HG02588 (cell line): Measurements from ENCODE around the gene CELF2.

Source experiments
- ATAC-seq: cut with Tn5 transposase; IDR thresholded peaks from one replicate; pipeline ENCODE4 v1.9.1; 2021; ENCODE audit warnings: mild to moderate bottlenecking, moderate library complexity; ENCODE audit not compliant: unreplicated experiment

Gene CELF2

DNA sequence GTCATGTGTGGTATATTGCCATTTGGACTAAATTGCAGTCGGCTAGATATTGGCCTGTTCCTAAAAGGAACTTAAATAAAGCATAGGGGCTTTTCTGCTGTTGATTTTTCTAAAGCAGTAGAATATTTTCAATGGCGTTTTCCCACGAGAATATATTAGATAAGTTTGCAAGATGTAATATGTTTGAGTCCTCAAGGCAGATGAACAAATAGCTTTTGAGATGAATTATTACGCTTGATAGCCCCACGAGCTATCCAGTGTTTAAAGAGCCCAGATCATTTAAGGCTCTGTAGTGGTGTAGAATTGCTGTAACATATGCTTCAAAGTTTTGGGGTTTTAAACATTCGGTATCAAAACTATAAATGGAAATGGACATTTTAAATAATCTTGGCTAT, 2.9 kb downstream of the CELF2 start:
- ATAC-seq: no peak

DNA sequence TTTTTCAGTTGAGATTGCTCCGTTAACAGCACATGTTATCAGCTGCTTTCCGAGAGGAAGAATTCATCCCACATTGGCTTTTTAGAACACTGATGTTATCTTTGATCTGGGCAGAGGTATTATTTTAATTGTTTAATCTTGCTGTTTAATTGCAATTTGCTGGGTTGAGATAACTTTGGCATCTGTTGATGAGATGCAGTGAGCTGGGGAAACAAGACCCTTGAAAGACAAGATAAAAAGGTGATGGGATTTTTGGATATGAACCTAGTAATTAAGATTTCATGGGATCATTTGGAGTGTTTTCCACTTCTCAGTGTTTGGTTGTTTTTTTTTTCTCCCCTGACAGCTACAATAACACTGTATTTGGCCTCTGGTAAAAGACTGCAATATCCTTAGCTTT, 4.5 kb downstream of the CELF2 start:
- ATAC-seq: no peak

DNA sequence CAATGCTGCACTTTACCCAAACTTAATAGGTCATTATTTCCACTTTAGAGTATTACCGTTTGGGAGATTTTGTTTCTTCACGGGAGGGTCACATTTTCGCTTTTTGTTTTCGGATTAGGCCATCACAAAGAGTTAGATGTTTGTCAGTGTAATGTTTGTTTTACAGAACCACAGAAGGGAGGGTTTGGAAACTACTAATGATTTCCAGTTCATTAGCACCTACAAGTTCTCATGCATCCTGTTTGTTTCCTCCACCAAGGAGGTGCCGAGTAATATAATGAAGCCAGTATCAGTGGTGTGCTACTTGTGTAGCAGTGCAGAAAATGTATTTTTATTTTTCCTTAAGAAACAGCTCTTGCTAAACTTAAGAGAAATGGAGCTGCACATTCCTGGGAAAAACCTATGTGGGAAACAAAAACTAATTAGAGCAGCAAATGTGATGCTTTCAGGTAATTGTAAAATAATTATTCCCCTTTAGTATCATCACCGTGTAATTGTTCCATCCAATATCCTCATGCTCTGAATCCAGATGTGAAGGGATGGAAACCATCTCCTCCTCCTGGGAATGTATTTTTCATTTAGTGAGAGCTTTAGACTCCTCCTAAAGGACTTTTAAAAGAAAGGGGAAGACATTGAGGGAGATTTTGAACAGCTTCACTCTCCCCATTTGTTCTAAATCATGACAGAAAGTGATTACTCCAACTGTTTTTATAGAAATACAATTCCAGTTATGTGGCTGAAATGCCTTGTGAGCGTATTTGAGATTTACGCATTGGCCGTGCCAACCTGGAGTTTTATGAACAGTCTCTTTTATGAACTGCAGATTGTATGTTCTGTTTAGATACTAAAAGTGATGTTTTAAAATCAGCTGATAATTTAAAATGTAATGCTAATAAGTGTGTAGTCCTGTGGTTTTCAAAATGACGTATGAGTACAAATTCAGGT, 5.6 kb downstream of the CELF2 start:
- ATAC-seq: no peak

DNA sequence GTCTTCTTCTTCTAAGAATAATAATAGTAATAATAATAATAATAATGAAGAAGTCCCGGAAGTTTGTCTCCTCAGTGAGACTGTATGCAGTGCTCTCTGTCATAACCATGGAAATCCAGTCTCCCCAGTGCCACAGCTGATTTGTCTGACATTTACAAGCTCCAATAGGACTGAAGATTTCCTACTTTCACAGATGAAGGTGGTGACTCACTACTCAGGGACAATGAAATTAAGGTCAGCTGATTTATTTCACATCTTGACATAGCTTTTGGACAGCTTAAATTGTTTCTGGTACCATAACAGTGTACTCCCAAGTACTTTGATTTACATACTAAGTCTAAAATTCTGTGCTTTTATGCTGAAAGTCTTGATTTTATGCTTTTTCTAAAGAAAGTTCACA, 6.9 kb downstream of the CELF2 start:
- ATAC-seq: no peak

DNA sequence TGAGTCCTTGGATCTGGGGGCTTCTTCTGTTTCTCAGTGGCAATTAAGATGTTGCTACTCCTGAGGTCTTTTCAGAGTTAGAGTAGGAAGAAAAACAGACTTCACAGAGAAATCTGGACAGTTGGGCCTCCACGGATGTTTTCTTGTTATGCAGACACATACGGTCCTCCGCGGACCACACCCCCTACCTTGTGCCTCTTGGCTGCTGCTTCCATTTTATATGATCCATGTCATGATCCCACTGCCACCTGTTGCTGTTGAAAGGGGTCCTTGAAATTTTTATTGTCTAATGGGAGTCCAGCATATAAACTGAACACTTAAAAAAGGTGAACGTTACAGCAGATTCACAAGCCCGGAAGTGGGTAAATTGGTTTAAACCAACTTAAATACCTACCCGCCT, 8.3 kb downstream of the CELF2 start:
- ATAC-seq: no peak

DNA sequence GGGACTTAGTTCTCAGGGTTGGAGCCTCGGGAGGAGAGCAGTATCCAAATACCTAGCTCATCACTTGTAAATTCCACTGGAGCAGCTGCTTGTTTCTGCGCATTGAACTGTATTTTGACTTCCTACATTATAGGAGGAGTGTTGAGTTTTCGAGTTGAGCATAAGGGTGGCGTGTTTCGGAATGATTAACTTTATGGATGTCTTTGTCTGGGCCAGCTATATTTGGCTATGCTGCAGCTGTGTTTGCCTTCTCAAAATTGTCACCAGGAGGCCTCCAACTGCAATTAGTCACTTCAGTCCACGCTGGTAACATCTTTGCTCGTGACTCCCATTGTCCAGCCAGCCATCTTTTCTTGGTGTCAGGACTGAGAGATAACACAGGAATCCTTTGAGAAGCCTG, 9.1 kb downstream of the CELF2 start:
- ATAC-seq: no peak

DNA sequence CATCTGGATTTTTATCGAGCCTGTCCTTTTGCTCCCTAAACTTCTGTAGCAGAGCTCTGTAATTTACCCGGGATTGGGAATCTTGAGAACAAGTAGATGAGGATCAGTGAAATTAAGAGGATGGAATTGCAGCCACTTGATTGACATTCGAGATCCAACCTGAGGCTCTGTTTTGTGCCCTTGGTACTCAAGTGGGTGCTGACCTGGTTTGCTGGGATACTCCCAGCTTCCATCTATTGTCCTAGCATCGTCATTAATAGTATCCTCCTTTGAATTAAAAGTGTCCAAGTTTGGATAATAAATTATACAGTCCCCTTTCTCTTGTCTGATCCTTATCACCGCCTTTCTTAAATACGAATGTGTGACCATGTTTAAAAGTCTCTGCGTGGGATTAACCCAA, 17.1 kb downstream of the CELF2 start:
- ATAC-seq: no peak

DNA sequence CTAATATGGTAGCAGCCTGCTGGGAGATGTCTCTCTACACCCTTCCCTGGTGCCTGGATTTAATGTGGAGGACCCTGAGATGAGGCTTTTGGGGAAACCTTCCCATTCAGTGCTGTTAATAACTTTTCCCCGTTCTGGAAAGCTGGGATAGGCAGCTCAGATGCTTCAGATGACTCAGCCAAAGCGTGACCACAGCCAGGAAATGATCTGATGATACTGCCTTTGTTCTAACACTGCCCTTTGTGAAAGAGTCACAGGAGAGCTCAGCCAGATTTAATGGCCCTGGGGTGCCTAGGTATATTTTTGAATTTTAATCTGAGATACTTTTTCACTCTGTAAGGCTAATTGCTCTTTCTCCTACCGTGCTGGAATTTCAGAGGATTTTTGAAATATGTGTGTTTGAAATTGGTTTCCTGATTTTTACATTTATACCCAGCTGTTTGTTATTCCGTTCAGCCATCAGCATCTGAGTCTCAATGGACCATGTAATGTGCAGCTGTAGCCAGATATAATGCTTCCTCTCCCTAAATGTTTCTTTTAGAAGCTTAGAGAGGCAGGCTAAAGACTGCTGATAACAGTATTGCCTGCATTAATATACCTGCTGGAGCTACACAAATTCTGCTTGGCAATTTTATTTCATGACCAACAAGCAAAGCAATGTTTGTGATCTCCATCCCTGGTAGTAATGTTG, 17.8 kb downstream of the CELF2 start:
- ATAC-seq: no peak

DNA sequence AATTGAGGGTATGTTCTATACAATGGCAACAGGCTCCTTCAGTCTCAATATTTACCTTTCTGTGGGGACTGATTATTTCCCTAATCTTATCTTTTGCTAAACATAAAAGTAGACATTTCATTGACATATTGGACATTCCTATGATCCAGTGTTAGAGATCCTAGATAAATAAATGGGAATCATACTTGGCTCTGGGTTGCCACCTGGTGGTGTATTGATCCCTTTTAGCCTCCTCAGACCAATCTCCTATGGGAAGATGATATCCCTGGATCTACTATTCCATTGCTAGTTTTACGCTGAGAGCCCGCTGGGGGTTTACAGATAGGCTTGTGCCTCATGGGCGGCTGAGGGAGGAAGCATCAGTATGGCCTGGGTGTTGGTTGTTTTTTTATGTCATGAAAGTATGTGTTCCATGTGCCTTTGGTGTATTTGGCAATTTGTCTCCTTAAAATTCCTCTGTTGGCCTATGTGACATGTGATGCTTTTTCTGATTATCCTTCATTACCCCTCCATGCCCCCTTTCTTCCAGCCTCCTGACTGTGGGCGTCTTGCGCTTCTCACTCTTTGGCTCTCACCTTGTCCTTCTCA, 18.8 kb downstream of the CELF2 start:
- no peak for ATAC-seq

DNA sequence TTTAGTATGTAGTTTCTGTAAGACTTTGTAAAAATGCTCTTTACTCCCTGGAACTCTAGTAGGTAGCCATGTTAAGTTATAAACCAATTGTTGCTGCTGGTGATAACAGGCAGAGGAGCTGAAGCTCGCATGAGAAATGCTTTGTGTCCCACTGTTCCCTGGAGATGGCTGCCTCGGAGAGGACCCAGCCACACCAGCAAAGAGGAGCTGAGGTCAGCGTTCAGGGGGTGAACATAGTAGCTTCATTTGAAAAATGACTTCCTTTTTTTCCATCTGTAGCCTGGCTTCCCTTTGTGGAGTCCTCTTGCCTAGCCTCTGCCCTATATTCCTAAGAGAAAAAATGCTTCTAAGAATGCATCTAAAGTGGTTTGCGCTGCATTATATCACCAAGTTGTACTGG, 20.3 kb downstream of the CELF2 start:
- ATAC-seq: no peak

DNA sequence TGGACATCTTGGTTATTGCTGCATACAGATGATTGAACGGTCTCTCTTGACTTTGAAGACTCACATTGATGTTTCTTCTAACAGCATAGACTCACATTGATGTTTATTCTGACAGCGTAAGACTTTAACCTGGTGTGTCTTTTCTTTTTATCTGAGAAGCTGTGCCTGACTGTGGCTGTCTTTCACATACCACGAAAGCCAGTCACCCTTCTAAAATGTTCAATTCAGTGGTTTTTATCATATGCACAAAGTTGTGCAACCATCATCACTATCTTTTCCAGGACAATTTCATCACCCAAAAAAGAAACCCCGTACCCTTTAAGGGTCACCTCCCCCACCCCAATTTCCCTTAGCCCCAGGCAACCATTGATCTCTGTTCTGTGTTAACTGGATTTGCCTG, 24.7 kb downstream of the CELF2 start:
- no peak for ATAC-seq

DNA sequence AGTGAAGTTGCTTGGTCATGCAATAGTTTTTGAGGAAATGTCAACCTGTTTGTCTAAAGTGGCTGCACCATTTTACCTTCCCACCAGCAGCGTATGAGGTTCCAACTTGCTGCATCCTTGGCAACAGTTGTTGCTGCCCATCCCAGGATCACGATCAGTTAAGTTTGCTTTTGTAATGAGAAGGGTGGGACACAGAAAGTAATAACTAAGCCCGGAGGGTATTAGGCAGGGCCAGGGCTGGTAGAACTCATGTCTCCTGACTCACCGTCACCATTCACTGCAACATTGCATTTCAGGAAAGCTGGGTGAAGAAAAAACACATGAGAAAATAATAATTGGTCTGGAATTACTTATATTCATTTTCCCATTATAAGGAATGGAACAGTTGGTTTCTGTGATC, 25.4 kb downstream of the CELF2 start:
- no peak for ATAC-seq

DNA sequence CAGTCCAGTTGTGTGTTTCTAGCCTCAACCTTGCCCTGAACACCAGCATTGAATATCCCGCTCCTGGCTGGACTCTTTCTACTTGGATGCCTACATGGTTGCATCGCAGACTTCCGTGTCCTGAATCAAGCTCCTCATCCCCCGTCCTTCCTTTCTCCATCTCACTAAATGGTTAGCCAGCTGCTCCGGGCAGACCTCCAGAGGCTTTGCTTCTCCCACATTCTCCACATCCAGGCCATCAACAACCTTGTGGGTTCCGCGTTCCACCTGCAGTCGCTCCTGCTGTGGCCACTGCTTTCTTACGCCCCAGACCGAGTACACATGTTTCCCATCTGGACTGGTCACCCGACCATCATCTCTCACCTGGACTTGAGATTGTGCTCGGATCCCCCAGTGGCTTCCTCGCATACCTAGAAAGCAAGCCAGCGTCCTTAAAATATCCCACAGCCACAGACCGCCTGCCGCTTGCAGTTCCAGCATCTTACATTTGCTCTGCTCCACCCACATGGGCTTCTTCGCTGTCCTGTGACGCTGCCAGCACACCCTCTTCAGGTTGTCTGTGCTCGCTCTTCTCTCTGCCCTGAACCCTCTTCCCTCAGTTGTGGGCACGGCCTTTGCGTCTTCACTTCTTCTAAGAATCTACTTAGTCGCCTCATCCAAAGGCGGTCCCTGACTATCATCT, 25.9 kb downstream of the CELF2 start:
- ATAC-seq: no peak

DNA sequence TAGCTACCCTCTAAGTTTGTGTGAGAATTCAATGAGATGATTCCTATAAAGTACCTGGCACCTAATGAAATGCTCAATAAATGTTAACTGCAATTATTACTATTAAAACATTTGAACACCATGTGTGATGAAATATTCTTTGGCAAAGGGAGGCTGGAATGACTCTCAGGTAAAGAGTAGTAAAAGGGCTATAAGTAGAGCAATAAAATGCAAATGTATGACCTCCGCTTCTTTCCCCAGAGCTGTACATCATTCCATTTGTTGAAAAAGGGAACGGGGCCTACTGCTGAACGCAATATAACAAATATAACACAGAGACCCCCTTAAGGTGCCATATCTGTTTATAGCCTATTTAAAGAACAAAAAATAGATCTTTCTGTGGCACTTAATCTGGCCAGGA, 27.8 kb downstream of the CELF2 start:
- no peak for ATAC-seq

DNA sequence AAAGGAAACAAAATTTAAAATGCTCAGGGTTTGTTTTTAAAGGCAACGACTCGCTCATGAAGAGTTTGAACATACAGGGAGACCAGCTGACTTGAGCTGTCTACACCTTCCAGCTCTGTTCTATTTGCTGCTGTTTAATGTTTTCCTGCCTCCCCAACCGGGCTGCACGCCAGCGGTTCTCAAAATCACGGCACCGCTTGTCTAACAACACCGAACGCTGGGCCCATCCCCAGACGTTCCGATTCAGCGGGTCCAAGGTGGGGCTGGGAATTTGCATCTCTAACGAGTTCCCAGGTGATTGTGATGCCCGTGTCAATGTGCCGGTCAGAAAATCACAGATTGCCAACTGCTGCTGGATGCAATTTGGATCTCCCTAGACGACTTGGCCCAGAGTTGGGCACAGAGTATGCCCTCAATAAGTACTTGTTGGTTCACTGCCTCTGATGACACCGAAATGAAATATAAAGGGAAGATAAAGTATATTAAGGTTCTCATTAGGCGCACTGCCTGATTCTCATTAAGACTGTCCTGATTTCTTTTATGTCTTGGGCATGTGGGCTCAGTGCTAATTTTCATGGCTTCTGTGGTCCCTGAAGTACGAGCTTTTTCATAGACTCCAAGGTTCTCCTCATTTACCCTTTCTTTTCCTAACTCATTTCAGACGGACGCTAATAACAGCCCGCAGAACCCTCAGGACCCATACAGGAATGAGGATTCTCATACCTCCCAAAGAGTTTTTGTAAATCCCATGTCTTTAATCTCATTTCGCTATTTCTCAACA, 28.5 kb downstream of the CELF2 start:
- no peak for ATAC-seq

DNA sequence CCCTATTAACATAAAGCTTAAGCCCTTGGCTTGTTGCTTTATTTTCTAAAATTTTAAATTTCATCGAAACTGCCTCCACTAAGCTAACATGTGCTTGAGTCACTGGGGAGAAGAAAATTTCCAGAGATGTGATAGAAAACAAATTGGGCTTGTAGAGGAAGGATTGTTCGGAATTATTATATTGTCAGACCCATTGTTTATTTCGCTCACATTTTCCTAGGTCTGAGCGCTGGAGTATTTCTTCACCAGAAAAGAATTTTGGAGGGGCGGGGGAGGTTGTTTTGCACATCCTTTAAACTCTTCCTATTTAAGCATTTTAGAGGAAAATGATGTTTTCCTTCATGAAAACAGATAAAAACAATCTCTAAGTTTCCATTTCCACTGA, 29.1 kb downstream of the CELF2 start:
- no peak for ATAC-seq

DNA sequence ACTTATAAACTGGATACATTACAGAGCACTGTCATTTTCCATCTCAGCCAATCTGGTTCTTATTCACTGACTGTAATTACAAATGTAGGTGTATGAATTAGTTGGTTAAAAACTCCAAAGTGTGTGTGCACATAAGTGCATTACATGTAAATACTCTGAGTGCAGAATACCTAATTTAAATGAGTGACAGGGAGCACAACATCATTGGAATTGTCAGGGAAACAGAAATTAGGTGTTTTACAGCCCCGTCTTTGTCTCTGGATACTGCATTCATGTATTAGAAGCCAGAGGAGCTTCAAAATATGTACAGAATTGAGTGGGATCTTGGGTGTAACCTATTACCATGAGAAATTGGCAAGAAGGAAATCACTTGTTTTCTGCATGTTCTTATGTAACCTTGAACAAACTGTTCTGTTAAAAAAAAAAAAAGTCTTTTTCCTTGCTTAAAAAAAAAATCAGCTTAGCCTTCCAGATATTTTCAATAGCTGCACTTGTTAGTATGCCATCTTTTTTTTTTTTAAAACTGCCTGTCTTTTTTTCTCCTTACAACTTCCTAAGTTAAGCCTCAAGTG, 31.1 kb downstream of the CELF2 start:
- no peak for ATAC-seq

DNA sequence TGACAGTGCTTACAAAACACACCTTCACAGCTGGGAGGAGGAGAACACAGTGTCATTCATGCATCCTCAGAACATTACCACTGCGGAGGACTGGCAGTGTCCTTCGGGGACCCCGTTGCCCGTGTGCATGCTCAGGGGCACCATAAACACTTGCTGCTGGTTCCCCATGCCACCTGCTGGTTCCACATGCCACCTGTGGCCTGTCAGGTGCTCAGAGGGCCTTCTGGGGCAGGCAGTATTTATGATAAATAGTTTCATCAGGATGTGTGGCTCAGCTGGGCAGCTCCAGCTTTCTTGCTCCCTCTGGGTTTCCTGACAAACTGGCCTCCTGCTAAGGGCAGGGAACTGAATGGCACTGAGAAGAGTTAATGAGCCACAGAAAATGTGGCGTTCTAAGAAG, 32.1 kb downstream of the CELF2 start:
- ATAC-seq: no peak

DNA sequence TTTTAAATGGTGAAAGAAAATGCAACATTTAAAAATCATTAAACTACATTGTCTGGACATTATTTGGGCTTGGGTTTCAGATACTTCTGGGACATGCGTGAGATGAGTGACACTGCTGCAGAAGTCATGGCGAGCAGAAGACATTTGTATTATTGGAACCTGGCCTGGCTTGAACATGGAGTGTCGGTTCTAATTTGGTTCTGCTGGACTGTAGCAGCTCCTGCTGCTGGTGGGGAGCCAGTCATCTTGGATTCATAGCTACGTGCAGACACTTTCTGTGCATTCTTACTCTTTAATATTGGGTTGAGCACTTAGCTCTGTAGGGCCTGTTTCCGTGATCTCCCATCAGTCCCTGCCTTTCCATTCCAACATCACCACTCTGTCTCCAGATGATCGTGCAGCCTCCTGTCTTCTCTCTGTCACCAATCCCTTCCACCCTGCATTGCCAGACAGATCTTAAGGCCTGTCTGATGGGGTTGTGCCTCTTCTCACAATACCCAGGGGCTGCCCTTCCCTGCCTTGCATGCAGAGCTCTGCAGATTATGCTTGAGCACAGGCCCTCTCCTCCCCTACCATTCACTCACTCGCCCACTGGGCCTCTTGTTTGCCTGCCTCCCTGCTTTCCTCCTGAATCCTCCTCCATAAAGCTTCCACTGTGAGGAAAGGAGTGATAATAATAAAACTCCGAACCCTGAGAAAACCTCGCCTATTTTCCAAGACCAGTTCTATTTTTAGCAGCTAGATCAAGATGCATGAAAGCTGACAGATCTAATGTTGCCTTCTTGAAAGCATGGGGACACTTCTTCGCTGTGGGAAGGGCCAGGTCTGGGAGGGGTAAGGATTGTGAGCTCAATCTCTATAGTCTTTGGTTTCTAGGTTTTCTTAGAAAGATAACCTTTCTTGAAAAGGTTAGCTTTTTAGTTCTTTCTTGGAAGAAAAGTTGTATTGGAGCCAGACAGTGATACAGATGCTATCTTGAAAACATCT, 32.9 kb downstream of the CELF2 start:
- ATAC-seq: no peak
